Parathyroid adenoma (tissue), 2 donors: ENCODE measurements around the gene CHST14.

Experiments
- H2AFZ ChIP-seq: fragments of 300-600 bp; sonication (generic); one replicate; pipeline ENCODE4 v1.7.0; 2017; ENCODE audit warnings: antibody characterized with exemption, mild to moderate bottlenecking
- H3K27ac ChIP-seq: fragments of 300-600 bp; sonication (generic); one replicate; pipeline ENCODE4 v1.7.0; 2017
- H3K27me3 ChIP-seq: fragments of 300-600 bp; sonication (generic); one replicate; pipeline ENCODE4 v1.7.0; 2017; ENCODE audit warnings: low read length; ENCODE audit not compliant: control insufficient read depth, insufficient read depth
- H3K36me3 ChIP-seq: fragments of 300-600 bp; sonication (generic); one replicate; pipeline ENCODE4 v1.7.0; 2017; ENCODE audit warnings: low read length; ENCODE audit not compliant: control insufficient read depth, insufficient read depth
- H3K4me1 ChIP-seq: fragments of 300-600 bp; sonication (generic); one replicate; pipeline ENCODE4 v1.7.0; 2017; ENCODE audit warnings: control low read depth
- H3K4me2 ChIP-seq: fragments of 300-600 bp; sonication (generic); one replicate; pipeline ENCODE4 v1.7.0; 2017; ENCODE audit warnings: low read length
- H3K4me3 ChIP-seq: fragments of 300-600 bp; sonication (generic); one replicate; pipeline ENCODE4 v1.7.0; 2017; ENCODE audit warnings: low read depth, low read length
- H3K79me2 ChIP-seq: fragments of 300-600 bp; sonication (generic); one replicate; pipeline ENCODE4 v1.7.0; 2017; ENCODE audit warnings: control low read depth
- H3K9ac ChIP-seq: fragments of 300-600 bp; sonication (generic); one replicate; pipeline ENCODE4 v1.7.0; 2017; ENCODE audit warnings: mild to moderate bottlenecking
- H3K9me3 ChIP-seq: fragments of 300-600 bp; sonication (generic); one replicate; pipeline ENCODE4 v1.7.0; 2017; ENCODE audit warnings: low read length; ENCODE audit not compliant: control insufficient read depth
- CTCF ChIP-seq: fragments of 300-600 bp; sonication (generic); IDR thresholded peaks from one replicate; pipeline ENCODE4 v1.7.0; 2017; ENCODE audit warnings: antibody characterized with exemption, mild to moderate bottlenecking
- donor health status: primary hyperparathyroidism.

The CHST14 gene

GRCh38 chr15:40501487-40501886, 30.7 kb downstream of the CHST14 start:
- H3K79me2 ChIP-seq: no peaks in the 10 kb centered on the region
- no peak overlapping the region for H3K4me3 ChIP-seq
- H3K9me3 ChIP-seq: no peaks in the 10 kb centered on the region
- no peaks in the 10 kb centered on the region for H3K4me1 ChIP-seq
- no peak overlapping the region for H2AFZ ChIP-seq
- no peaks in the 10 kb centered on the region for H3K27me3 ChIP-seq
- TF ChIP-seq CTCF: no peak
- no peak overlapping the region for H3K9ac ChIP-seq
- no peaks in the 10 kb centered on the region for H3K36me3 ChIP-seq
- H3K27ac ChIP-seq: no peak overlapping the region
- no peak overlapping the region for H3K4me2 ChIP-seq

- Histone ChIP-seq H3K36me3 (no peaks in the 10 kb centered on the region), H2AFZ (peak overlapping the region; percentile 77), H3K79me2 (no peaks in the 10 kb centered on the region), H3K4me2 (peak overlapping the region; percentile 63), H3K27me3 (no peaks in the 10 kb centered on the region), H3K27ac (no peak overlapping the region), H3K4me3 (peak overlapping the region; percentile 21), H3K9ac (no peak overlapping the region), H3K9me3 (no peaks in the 10 kb centered on the region), H3K4me1 (peaks cover 12% of the 10 kb centered on the region)
- peak; percentile 53 for TF ChIP-seq CTCF
Observed at GRCh38 chr15:40506964-40507571, 36.3 kb downstream of the CHST14 start.

- peaks cover 12% of the 10 kb centered on the region for H3K4me1 ChIP-seq
- H3K4me3 ChIP-seq: no peak overlapping the region
- no peak for TF ChIP-seq CTCF
Observed at GRCh38 chr15:40508216-40508615, 37.4 kb downstream of the CHST14 start.

GRCh38 chr15:40510201-40510600, 39.4 kb downstream of the CHST14 start:
- Histone ChIP-seq H3K27ac (peak overlapping the region; percentile 82), H3K9me3 (no peaks in the 10 kb centered on the region), H3K4me3 (no peak overlapping the region), H3K79me2 (no peaks in the 10 kb centered on the region), H3K36me3 (no peaks in the 10 kb centered on the region), H3K4me2 (no peak overlapping the region), H3K4me1 (peaks cover 12% of the 10 kb centered on the region), H2AFZ (no peak overlapping the region), H3K9ac (no peak overlapping the region), H3K27me3 (no peaks in the 10 kb centered on the region)
- TF ChIP-seq CTCF: no peak

More at GRCh38 chr15:40508216-40508615, 37.4 kb downstream of the CHST14 start:
- Histone ChIP-seq H3K27ac (no peak overlapping the region), H3K79me2 (no peaks in the 10 kb centered on the region), H3K9me3 (no peaks in the 10 kb centered on the region), H3K27me3 (no peaks in the 10 kb centered on the region), H3K9ac (no peak overlapping the region), H2AFZ (no peak overlapping the region), H3K4me2 (no peak overlapping the region), H3K36me3 (no peaks in the 10 kb centered on the region)

- H3K4me2 ChIP-seq: peak overlapping the region; percentile 42
- peak overlapping the region; percentile 82 for H3K27ac ChIP-seq
- peak overlapping the region; percentile 84 for H2AFZ ChIP-seq
- no peaks in the 10 kb centered on the region for H3K79me2 ChIP-seq
- TF ChIP-seq CTCF: no peak
- H3K36me3 ChIP-seq: no peaks in the 10 kb centered on the region
- peaks cover 12% of the 10 kb centered on the region for H3K4me1 ChIP-seq
- H3K9ac ChIP-seq: no peak overlapping the region
- H3K4me3 ChIP-seq: peak overlapping the region; percentile 40
- no peaks in the 10 kb centered on the region for H3K27me3 ChIP-seq
- no peaks in the 10 kb centered on the region for H3K9me3 ChIP-seq
Observed at GRCh38 chr15:40511093-40511471, 40.3 kb downstream of the CHST14 start.
